ENCODE data around the gene FOXR2.

Gene FOXR2

GRCh38 chrX:55623100-55623499 lies at the start of gene FOXR2:
FOXR2 (plus strand) TSS chrX:55623400; CDS start chrX:55623712, 312 bp downstream.
- DNase-seq (ENCODE audit: low read depth in 2 of 2): no peak

- no peak for DNase-seq (ENCODE audit: low read depth in 2 of 2)
Observed at GRCh38 chrX:55579115-55579514, 44.1 kb upstream of the FOXR2 start.

GRCh38 chrX:55582447-55582846 lies 40.8 kb upstream of the FOXR2 start:
- no peak for DNase-seq (ENCODE audit: low read depth in 2 of 2)

GRCh38 chrX:55593296-55593695 lies 29.9 kb upstream of the FOXR2 start:
- DNase-seq (ENCODE audit: low read depth in 2 of 2): no peak

- no peak for DNase-seq (ENCODE audit: low read depth in 2 of 2)
Observed at GRCh38 chrX:55593756-55594257, 29.4 kb upstream of the FOXR2 start.

- no peak for DNase-seq (ENCODE audit: low read depth in 2 of 2)
Observed at GRCh38 chrX:55598333-55598732, 24.9 kb upstream of the FOXR2 start.

GRCh38 chrX:55619547-55619946 lies 3.7 kb upstream of the FOXR2 start:
- DNase-seq (ENCODE audit: low read depth in 2 of 2): no peak

- no peak for DNase-seq (ENCODE audit: low read depth in 2 of 2)
Observed at GRCh38 chrX:55624403-55624802, 1.2 kb downstream of the FOXR2 start.

GRCh38 chrX:55636109-55636508 lies 12.9 kb downstream of the FOXR2 start:
- DNase-seq (ENCODE audit: low read depth in 2 of 2): no peak

- DNase-seq (ENCODE audit: low read depth in 2 of 2): no peak
Observed at GRCh38 chrX:55638933-55639332, 15.7 kb downstream of the FOXR2 start.

- no peak for DNase-seq (ENCODE audit: low read depth in 2 of 2)
Observed at GRCh38 chrX:55640854-55641253, 17.7 kb downstream of the FOXR2 start.

- DNase-seq (ENCODE audit: low read depth in 2 of 2): no peak
Observed at GRCh38 chrX:55648434-55648833, 25.2 kb downstream of the FOXR2 start.

GRCh38 chrX:55659931-55660330 lies 36.7 kb downstream of the FOXR2 start:
- no peak for DNase-seq (ENCODE audit: low read depth in 2 of 2)

GRCh38 chrX:55663584-55663983 lies 40.4 kb downstream of the FOXR2 start:
- no peak for DNase-seq (ENCODE audit: low read depth in 2 of 2)

GRCh38 chrX:55668084-55668483 lies 44.9 kb downstream of the FOXR2 start:
- DNase-seq (ENCODE audit: low read depth in 2 of 2): no peak

All from stimulated activated CD8-positive, alpha-beta memory T cell treated with anti-CD3 and anti-CD28 coated beads, Interleukin-2, amount 100 ng/mL, for 1 hour (primary cell).